GM23338 (cell line): ENCODE measurements around the gene FAM83F. TPM values are rescaled to one million over a fixed set of nuclear protein-coding genes. Genes with fewer than 3 reads are reported as not detected.
A peak's percentile ranks its signal among the peaks of the same experiment; 100 is the strongest.
"Not testable (repeated sequence)": the region's sequence is repeated elsewhere in the genome, so short reads cannot be mapped to it uniquely, and the experiment has no call there.

Source experiments
- ATAC-seq: fragments of 200-7000 bp; cut with Tn5 transposase; 3 replicates; pipeline ENCODE4 v1.9.1; 2020
- DNase-seq: peaks from one replicate; pipeline ENCODE4 v3.0.0-alpha.2; 2015; ENCODE audit warnings: low spot score
- H2AFZ ChIP-seq: fragments of 200-600 bp; sonication (generic); 2 replicates; pipeline ENCODE4 v1.8.0; 2016; ENCODE audit warnings: antibody characterized with exemption, mild to moderate bottlenecking, moderate library complexity
- H3F3A ChIP-seq: fragments of 200-600 bp; sonication (generic); replicated peaks from 2 replicates; pipeline ENCODE4 v1.8.0; 2017; ENCODE audit warnings: antibody characterized with exemption, mixed run types, low read depth
- H3K27ac ChIP-seq: fragments of 200-600 bp; sonication (generic); 2 replicates; pipeline ENCODE4 v1.6.1; 2016; ENCODE audit warnings: low read depth
- H3K27me3 ChIP-seq: fragments of 200-600 bp; sonication (generic); 2 replicates; pipeline ENCODE4 v1.8.0; 2016; ENCODE audit warnings: mild to moderate bottlenecking, mixed run types, moderate library complexity; ENCODE audit not compliant: insufficient read depth
- H3K36me3 ChIP-seq: fragments of 200-600 bp; sonication (generic); 2 replicates; pipeline ENCODE4 v1.8.0; 2016; ENCODE audit warnings: mild to moderate bottlenecking; ENCODE audit not compliant: insufficient read depth
- H3K4me1 ChIP-seq: fragments of 200-600 bp; sonication (generic); 2 replicates; pipeline ENCODE4 v1.8.0; 2016; ENCODE audit warnings: mild to moderate bottlenecking, moderate library complexity; ENCODE audit not compliant: insufficient read depth
- H3K4me2 ChIP-seq: fragments of 200-600 bp; sonication (generic); 2 replicates; pipeline ENCODE4 v1.7.1; 2017; ENCODE audit warnings: mixed run types
- H3K4me3 ChIP-seq: fragments of 200-600 bp; sonication (generic); 2 replicates; pipeline ENCODE4 v1.6.1; 2016; ENCODE audit warnings: mixed run types
- H3K79me2 ChIP-seq: fragments of 200-600 bp; sonication (generic); replicated peaks from 2 replicates; pipeline ENCODE4 v1.8.0; 2017; ENCODE audit warnings: mild to moderate bottlenecking; ENCODE audit not compliant: insufficient read depth
- H3K9me2 ChIP-seq: fragments of 200-600 bp; sonication (generic); 2 replicates; pipeline ENCODE4 v1.8.0; 2017; ENCODE audit not compliant: insufficient read depth
- H4K20me1 ChIP-seq: fragments of 200-600 bp; sonication (generic); replicated peaks from 2 replicates; pipeline ENCODE4 v1.8.0; 2017; ENCODE audit warnings: mild to moderate bottlenecking; ENCODE audit not compliant: insufficient read depth
- H3K27ac Mint-ChIP-seq: 2 replicates; pipeline ENCODE4 v1.8.0; 2020; ENCODE audit warnings: inconsistent platforms, mild to moderate bottlenecking, moderate library complexity, mixed read lengths
- H3K27me3 Mint-ChIP-seq: 3 replicates; pipeline ENCODE4 v1.8.0; 2022; ENCODE audit warnings: low read depth, mild to moderate bottlenecking, moderate library complexity, mixed read lengths, inconsistent platforms; ENCODE audit not compliant: insufficient read depth, poor library complexity
- H3K36me3 Mint-ChIP-seq: 3 replicates; pipeline ENCODE4 v1.8.0; 2021; ENCODE audit warnings: low read depth, mild to moderate bottlenecking, inconsistent platforms, moderate library complexity, mixed read lengths
- H3K4me1 Mint-ChIP-seq: 3 replicates; pipeline ENCODE4 v1.8.0; 2020; ENCODE audit warnings: mild to moderate bottlenecking, inconsistent platforms, mixed read lengths
- H3K4me3 Mint-ChIP-seq: 3 replicates; pipeline ENCODE4 v1.8.0; 2021; ENCODE audit warnings: moderate library complexity, mild to moderate bottlenecking, inconsistent platforms, mixed read lengths
- H3K9me3 Mint-ChIP-seq: 3 replicates; pipeline ENCODE4 v1.8.0; 2020; ENCODE audit warnings: moderate library complexity, mild to moderate bottlenecking, inconsistent platforms, mixed read lengths
- CTCF ChIP-seq, 2 experiments: fragments of 200-600 bp in 1 of 2; sonication (generic) in 1 of 2; conservative IDR thresholded peaks; 2 replicates each; pipeline versions ENCODE4 v1.5.1 to v1.6.1; 2016 to 2017; ENCODE audit warnings: antibody characterized with exemption in 2 of 2, low read depth in 2 of 2, mild to moderate bottlenecking in 2 of 2, moderate library complexity in 1 of 2
- JUNB ChIP-seq: IDR thresholded peaks from one replicate; pipeline ENCODE4 v1.6.1; 2016; ENCODE audit warnings: antibody characterized with exemption; ENCODE audit not compliant: unreplicated experiment
- polyA plus RNA-seq: library from polyadenylated mRNA; unstranded; fragments of >200 nt; fragmentation: Nextera tagmentation; extraction: Ambion mirVana; gene quantifications from 2 replicates; pipeline ENCODE4 v1.2.1, GENCODE V29; 2016
- total RNA-seq: library from RNA; depleted of rRNA; stranded (reverse); fragments of >200 nt; shearing (Covaris generic); gene quantifications from 2 replicates; pipeline ENCODE4 v1.2.3, GENCODE V29; 2014
- TF ChIP-seq, protein P1 (sequence below): IDR thresholded peaks from one replicate; pipeline ENCODE4 v1.6.1; 2018; ENCODE audit warnings: antibody characterized with exemption; ENCODE audit not compliant: unreplicated experiment
- TF ChIP-seq, protein P2 (sequence below): fragments of 250-450 bp; sonication (Bioruptor Pico); IDR thresholded peaks from 2 replicates; pipeline ENCODE4 v1.5.0; 2020; ENCODE audit warnings: mild to moderate bottlenecking, moderate library complexity

The FAM83F gene
- total and polyA plus RNA-seq, 2 experiments from 2014 or later = 3.7 to 15.9 TPM

GRCh38 chr22:40023341-40023841 lies 28.6 kb downstream of the FAM83F start (continued):
- TF ChIP-seq, protein P1, sequence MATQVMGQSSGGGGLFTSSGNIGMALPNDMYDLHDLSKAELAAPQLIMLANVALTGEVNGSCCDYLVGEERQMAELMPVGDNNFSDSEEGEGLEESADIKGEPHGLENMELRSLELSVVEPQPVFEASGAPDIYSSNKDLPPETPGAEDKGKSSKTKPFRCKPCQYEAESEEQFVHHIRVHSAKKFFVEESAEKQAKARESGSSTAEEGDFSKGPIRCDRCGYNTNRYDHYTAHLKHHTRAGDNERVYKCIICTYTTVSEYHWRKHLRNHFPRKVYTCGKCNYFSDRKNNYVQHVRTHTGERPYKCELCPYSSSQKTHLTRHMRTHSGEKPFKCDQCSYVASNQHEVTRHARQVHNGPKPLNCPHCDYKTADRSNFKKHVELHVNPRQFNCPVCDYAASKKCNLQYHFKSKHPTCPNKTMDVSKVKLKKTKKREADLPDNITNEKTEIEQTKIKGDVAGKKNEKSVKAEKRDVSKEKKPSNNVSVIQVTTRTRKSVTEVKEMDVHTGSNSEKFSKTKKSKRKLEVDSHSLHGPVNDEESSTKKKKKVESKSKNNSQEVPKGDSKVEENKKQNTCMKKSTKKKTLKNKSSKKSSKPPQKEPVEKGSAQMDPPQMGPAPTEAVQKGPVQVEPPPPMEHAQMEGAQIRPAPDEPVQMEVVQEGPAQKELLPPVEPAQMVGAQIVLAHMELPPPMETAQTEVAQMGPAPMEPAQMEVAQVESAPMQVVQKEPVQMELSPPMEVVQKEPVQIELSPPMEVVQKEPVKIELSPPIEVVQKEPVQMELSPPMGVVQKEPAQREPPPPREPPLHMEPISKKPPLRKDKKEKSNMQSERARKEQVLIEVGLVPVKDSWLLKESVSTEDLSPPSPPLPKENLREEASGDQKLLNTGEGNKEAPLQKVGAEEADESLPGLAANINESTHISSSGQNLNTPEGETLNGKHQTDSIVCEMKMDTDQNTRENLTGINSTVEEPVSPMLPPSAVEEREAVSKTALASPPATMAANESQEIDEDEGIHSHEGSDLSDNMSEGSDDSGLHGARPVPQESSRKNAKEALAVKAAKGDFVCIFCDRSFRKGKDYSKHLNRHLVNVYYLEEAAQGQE = no peak
- TF ChIP-seq JUNB = no peak

DNA sequence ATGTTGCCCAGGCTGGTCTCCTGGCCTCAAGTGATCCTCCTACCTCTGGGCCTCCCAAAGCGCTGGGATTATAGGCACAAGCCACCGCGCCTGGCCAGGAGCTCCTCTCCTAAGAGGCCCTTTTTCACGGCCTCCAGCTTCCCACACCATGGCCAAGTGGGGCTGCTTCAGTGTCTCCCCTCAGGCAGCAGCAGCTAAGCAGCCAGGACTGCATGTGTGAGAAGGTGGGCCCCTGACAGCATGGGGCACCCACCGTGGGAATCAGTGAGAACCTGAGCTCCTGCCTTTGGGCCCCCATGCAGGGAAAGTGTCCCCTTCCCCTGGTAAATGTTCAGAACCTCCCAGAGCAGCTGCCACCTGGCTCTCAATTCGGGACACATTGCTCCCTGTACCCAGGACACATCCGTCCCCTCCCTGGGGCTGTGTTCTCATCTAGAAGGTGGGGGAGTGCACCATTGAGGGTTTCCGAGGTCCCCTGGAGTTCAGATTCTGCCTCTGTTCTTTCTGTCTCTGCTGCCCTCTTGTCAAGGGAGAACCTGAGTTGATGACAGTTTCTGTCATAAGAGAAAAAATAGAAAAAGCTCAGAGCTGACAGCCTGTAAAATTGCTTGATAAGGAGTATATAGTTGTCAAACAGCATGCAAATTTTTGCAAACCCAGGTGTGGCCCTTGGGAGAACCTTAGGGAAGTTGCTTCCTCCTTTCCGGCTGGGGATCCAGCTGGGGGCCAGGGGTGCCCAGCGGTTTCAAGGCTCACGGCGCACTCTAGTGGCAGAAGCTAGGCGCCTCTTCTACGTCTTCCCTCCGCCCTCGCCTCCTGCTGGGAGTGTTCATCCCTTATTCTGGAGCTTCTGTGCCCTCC lies 29.7 kb downstream of the FAM83F start:
- H3K27ac Mint-ChIP-seq = no peak overlapping the region
- no peaks in the 10 kb centered on the region for H3K27me3 ChIP-seq
- H3K9me2 ChIP-seq = no peaks in the 10 kb centered on the region
- H2AFZ ChIP-seq = no peak overlapping the region
- peak; percentile 79 for ATAC-seq
- H3K4me1 Mint-ChIP-seq = peaks cover 17% of the 10 kb centered on the region
- peaks cover 21% of the 10 kb centered on the region for H3K36me3 Mint-ChIP-seq
- H3K36me3 ChIP-seq = peaks cover 4% of the 10 kb centered on the region; the same call in 1 of the 2 replicates
- H3K4me2 ChIP-seq = no peak overlapping the region
- peaks cover 7% of the 10 kb centered on the region for H3K27me3 Mint-ChIP-seq
- peak; percentile 93 for DNase-seq
- H3K4me3 Mint-ChIP-seq = no peak overlapping the region
- H3K4me3 ChIP-seq = no peak overlapping the region
- TF ChIP-seq, protein P2, sequence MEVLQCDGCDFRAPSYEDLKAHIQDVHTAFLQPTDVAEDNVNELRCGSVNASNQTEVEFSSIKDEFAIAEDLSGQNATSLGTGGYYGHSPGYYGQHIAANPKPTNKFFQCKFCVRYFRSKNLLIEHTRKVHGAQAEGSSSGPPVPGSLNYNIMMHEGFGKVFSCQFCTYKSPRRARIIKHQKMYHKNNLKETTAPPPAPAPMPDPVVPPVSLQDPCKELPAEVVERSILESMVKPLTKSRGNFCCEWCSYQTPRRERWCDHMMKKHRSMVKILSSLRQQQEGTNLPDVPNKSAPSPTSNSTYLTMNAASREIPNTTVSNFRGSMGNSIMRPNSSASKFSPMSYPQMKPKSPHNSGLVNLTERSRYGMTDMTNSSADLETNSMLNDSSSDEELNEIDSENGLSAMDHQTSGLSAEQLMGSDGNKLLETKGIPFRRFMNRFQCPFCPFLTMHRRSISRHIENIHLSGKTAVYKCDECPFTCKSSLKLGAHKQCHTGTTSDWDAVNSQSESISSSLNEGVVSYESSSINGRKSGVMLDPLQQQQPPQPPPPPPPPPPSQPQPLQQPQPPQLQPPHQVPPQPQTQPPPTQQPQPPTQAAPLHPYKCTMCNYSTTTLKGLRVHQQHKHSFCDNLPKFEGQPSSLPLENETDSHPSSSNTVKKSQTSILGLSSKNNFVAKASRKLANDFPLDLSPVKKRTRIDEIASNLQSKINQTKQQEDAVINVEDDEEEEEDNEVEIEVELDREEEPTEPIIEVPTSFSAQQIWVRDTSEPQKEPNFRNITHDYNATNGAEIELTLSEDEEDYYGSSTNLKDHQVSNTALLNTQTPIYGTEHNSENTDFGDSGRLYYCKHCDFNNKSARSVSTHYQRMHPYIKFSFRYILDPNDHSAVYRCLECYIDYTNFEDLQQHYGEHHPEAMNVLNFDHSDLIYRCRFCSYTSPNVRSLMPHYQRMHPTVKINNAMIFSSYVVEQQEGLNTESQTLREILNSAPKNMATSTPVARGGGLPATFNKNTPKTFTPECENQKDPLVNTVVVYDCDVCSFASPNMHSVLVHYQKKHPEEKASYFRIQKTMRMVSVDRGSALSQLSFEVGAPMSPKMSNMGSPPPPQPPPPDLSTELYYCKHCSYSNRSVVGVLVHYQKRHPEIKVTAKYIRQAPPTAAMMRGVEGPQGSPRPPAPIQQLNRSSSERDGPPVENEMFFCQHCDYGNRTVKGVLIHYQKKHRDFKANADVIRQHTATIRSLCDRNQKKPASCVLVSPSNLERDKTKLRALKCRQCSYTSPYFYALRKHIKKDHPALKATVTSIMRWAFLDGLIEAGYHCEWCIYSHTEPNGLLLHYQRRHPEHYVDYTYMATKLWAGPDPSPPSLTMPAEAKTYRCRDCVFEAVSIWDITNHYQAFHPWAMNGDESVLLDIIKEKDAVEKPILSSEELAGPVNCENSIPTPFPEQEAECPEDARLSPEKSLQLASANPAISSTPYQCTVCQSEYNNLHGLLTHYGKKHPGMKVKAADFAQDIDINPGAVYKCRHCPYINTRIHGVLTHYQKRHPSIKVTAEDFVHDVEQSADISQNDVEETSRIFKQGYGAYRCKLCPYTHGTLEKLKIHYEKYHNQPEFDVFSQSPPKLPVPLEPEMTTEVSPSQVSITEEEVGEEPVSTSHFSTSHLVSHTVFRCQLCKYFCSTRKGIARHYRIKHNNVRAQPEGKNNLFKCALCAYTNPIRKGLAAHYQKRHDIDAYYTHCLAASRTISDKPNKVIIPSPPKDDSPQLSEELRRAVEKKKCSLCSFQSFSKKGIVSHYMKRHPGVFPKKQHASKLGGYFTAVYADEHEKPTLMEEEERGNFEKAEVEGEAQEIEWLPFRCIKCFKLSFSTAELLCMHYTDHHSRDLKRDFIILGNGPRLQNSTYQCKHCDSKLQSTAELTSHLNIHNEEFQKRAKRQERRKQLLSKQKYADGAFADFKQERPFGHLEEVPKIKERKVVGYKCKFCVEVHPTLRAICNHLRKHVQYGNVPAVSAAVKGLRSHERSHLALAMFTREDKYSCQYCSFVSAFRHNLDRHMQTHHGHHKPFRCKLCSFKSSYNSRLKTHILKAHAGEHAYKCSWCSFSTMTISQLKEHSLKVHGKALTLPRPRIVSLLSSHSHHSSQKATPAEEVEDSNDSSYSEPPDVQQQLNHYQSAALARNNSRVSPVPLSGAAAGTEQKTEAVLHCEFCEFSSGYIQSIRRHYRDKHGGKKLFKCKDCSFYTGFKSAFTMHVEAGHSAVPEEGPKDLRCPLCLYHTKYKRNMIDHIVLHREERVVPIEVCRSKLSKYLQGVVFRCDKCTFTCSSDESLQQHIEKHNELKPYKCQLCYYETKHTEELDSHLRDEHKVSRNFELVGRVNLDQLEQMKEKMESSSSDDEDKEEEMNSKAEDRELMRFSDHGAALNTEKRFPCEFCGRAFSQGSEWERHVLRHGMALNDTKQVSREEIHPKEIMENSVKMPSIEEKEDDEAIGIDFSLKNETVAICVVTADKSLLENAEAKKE (CRISPR knock-in tag) = no peak
- TF ChIP-seq CTCF (conservative IDR thresholded peaks at IDR 0.05; ENCODE audit: low read depth in 2 of 2) = peak; percentile 88 to 91
- H3F3A ChIP-seq = peaks cover 4% of the 10 kb centered on the region; the same call in 1 of the 2 replicates
- no peaks in the 10 kb centered on the region for H3K79me2 ChIP-seq
- H3K27ac ChIP-seq = peak overlapping the region; percentile 63; the same call in 1 of the 2 replicates
- no peaks in the 10 kb centered on the region; the same call in 1 of the 2 replicates for H4K20me1 ChIP-seq
- H3K9me3 Mint-ChIP-seq = no peaks in the 10 kb centered on the region; the same call in 2 of the 3 replicates
- no peaks in the 10 kb centered on the region for H3K4me1 ChIP-seq

DNA sequence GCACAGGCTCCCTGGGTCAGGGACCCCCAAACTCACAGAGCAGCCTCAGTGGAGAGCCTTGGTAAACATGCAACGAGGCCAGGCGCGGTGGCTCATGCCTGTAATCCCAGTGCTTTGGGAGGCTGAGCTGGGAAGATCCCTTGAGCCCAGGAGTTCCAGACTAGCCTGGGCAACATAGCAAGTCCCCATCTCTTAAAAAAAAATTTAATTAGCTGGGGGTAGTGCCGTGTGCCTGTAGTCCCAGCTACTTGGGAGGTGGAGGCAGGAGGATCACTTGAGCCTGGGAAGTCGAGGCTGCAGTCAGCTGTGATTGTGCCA lies 30.3 kb downstream of the FAM83F start:
- not testable (repeated sequence) for H3K27ac ChIP-seq, H3K9me2 ChIP-seq, H3K79me2 ChIP-seq, H3K9me3 Mint-ChIP-seq, H3F3A ChIP-seq, H3K27me3 Mint-ChIP-seq, DNase-seq, H3K27ac Mint-ChIP-seq, H3K36me3 ChIP-seq, H3K27me3 ChIP-seq, H2AFZ ChIP-seq, H3K4me3 Mint-ChIP-seq, H3K4me1 ChIP-seq, H4K20me1 ChIP-seq, ATAC-seq, H3K4me2 ChIP-seq, H3K4me3 ChIP-seq
- Mint-ChIP-seq H3K36me3 (peaks cover 15% of the 10 kb centered on the region), H3K4me1 (peaks cover 23% of the 10 kb centered on the region)
